ENCODE measurements around the gene ERLEC1.
A peak's percentile ranks its signal among the peaks of the same experiment; 100 is the strongest.
"Not testable (repeated sequence)": the region's sequence is repeated elsewhere in the genome, so short reads cannot be mapped to it uniquely, and the experiment has no call there.

ERLEC1 gene

GRCh38 chr2:53782676-53783075 is 4.2 kb upstream of the ERLEC1 start:
- no peak for DNase-seq

GRCh38 chr2:53784436-53784835 is 2.4 kb upstream of the ERLEC1 start:
- DNase-seq = no peak

- DNase-seq = no peak
These were observed 1.5 kb upstream of the ERLEC1 start for GRCh38 chr2:53785366-53785765.

GRCh38 chr2:53786352-53786704 is 516 bp upstream of the ERLEC1 start:
- peak; percentile 46 for DNase-seq

GRCh38 chr2:53787614-53788289 is 908 bp downstream of the ERLEC1 start:
- DNase-seq = no peak

GRCh38 chr2:53793261-53793660 is 6.4 kb downstream of the ERLEC1 start:
- no peak for DNase-seq

GRCh38 chr2:53793821-53794220 is 7.0 kb downstream of the ERLEC1 start:
- no peak for DNase-seq

GRCh38 chr2:53801547-53801946 is 14.7 kb downstream of the ERLEC1 start:
- DNase-seq = no peak

- no peak for DNase-seq
These were observed 15.8 kb downstream of the ERLEC1 start for GRCh38 chr2:53802617-53803151.

- DNase-seq = no peak
These were observed 24.8 kb downstream of the ERLEC1 start for GRCh38 chr2:53811601-53812000.

- no peak for DNase-seq
These were observed 26.3 kb downstream of the ERLEC1 start for GRCh38 chr2:53813151-53813550.

- DNase-seq = no peak
These were observed 32.1 kb downstream of the ERLEC1 start for GRCh38 chr2:53818854-53819435.

- no peak for DNase-seq
These were observed 32.8 kb downstream of the ERLEC1 start for GRCh38 chr2:53819634-53820033.

GRCh38 chr2:53820048-53820447 is 33.2 kb downstream of the ERLEC1 start:
- no peak for DNase-seq

- DNase-seq = no peak
These were observed 33.9 kb downstream of the ERLEC1 start for GRCh38 chr2:53820711-53821110.

GRCh38 chr2:53821810-53822209 is 35.0 kb downstream of the ERLEC1 start:
- DNase-seq = no peak

GRCh38 chr2:53823639-53824038 is 36.8 kb downstream of the ERLEC1 start:
- peak; percentile 30 for DNase-seq

GRCh38 chr2:53826030-53826410 is 39.2 kb downstream of the ERLEC1 start:
- DNase-seq = no peak

- no peak for DNase-seq
These were observed 39.9 kb downstream of the ERLEC1 start for GRCh38 chr2:53826587-53827397.

- no peak for DNase-seq
These were observed 40.7 kb downstream of the ERLEC1 start for GRCh38 chr2:53827398-53828175.

- no peak for DNase-seq
These were observed 41.5 kb downstream of the ERLEC1 start for GRCh38 chr2:53828331-53828730.

GRCh38 chr2:53829273-53829979 is 42.6 kb downstream of the ERLEC1 start:
- no peak for DNase-seq

- not testable (repeated sequence) for DNase-seq
These were observed 43.1 kb downstream of the ERLEC1 start for GRCh38 chr2:53829980-53830290.
